DOHH2 (cell line): ENCODE results near the gene PDE4D.

ENCODE experiments used
- H3F3A ChIP-seq: fragments of 200-600 bp; sonication (generic), shearing (Covaris generic); 2 replicates; pipeline ENCODE4 v1.6.0; 2016; ENCODE audit warnings: antibody characterized with exemption, mild to moderate bottlenecking; ENCODE audit not compliant: control insufficient read depth, insufficient read depth
- H3K27ac ChIP-seq: fragments of 200-600 bp; sonication (generic); 2 replicates; pipeline ENCODE4 v1.5.1; 2014; ENCODE audit warnings: low read depth, mild to moderate bottlenecking, low read length, moderate library complexity
- H3K27me3 ChIP-seq: fragments of 200-600 bp; sonication (generic); 2 replicates; pipeline ENCODE4 v1.6.1; 2014; ENCODE audit warnings: mild to moderate bottlenecking, low read length, mixed read lengths; ENCODE audit not compliant: control insufficient read depth
- H3K36me3 ChIP-seq: fragments of 200-600 bp; sonication (generic); 2 replicates; pipeline ENCODE4 v1.6.1; 2014; ENCODE audit warnings: mild to moderate bottlenecking, low read length, moderate library complexity, mixed read lengths; ENCODE audit not compliant: control insufficient read depth
- H3K4me1 ChIP-seq: fragments of 200-600 bp; sonication (generic); 2 replicates; pipeline ENCODE4 v1.6.1; 2014; ENCODE audit warnings: mild to moderate bottlenecking, low read length, mixed read lengths; ENCODE audit not compliant: control insufficient read depth
- H3K4me2 ChIP-seq: fragments of 200-600 bp; sonication (generic); 2 replicates; pipeline ENCODE4 v1.6.0; 2014; ENCODE audit warnings: mild to moderate bottlenecking, low read length, moderate library complexity
- H3K4me3 ChIP-seq: fragments of 200-600 bp; sonication (generic); 2 replicates; pipeline ENCODE4 v1.5.1; 2014; ENCODE audit warnings: mild to moderate bottlenecking, low read length, mixed read lengths
- H3K79me2 ChIP-seq: fragments of 200-600 bp; sonication (generic); 2 replicates; pipeline ENCODE4 v1.6.1; 2014; ENCODE audit warnings: mild to moderate bottlenecking, low read length, mixed read lengths; ENCODE audit not compliant: control insufficient read depth
- H3K9me2 ChIP-seq: fragments of 200-600 bp; sonication (generic); replicated peaks from 2 replicates; pipeline ENCODE4 v1.6.1; 2014; ENCODE audit warnings: mild to moderate bottlenecking, low read length, mixed read lengths; ENCODE audit not compliant: control insufficient read depth
- H3K9me3 ChIP-seq: fragments of 200-600 bp; sonication (generic); 2 replicates; pipeline ENCODE4 v1.6.1; 2014; ENCODE audit warnings: antibody characterized with exemption, low read length, mixed read lengths; ENCODE audit not compliant: control insufficient read depth, insufficient read depth
- H4K20me1 ChIP-seq: fragments of 200-600 bp; sonication (generic); 2 replicates; pipeline ENCODE4 v1.6.0; 2014; ENCODE audit warnings: low read depth, mild to moderate bottlenecking, antibody characterized with exemption, low read length, moderate library complexity; ENCODE audit not compliant: control insufficient read depth, insufficient read depth
- CTCF ChIP-seq: fragments of 200-600 bp; sonication (generic); IDR thresholded peaks from one replicate; pipeline ENCODE4 v1.5.1; 2014; ENCODE audit warnings: antibody characterized with exemption, mild to moderate bottlenecking, low read depth, low read length; ENCODE audit not compliant: poor library complexity, severe bottlenecking
- EZH2phosphoT487 ChIP-seq: fragments of 200-600 bp; sonication (generic); IDR thresholded peaks from 2 replicates; pipeline ENCODE4 v1.6.1; 2017; ENCODE audit warnings: borderline replicate concordance, mild to moderate bottlenecking, antibody characterized with exemption, low read length, moderate library complexity, mixed read lengths

Gene PDE4D

GRCh38 chr5:59685793-59686192 is 207.7 kb downstream of the PDE4D start:
- H3K79me2 ChIP-seq = no peaks in the 10 kb centered on the region
- no peak for TF ChIP-seq CTCF
- no peak for TF ChIP-seq EZH2phosphoT487
- peak overlapping the region; percentile 67 for H3K4me2 ChIP-seq
- no peaks in the 10 kb centered on the region for H3K27me3 ChIP-seq
- H3K27ac ChIP-seq = peak overlapping the region; percentile 68
- H3K9me3 ChIP-seq = no peaks in the 10 kb centered on the region
- H3K4me3 ChIP-seq = peak overlapping the region; percentile 39
- no peaks in the 10 kb centered on the region for H4K20me1 ChIP-seq
- no peaks in the 10 kb centered on the region for H3K9me2 ChIP-seq
- H3F3A ChIP-seq = 0 out of 2 replicates have a peak, but pooled peaks cover 3% of the 10 kb centered on the region
- H3K4me1 ChIP-seq = peaks cover 29% of the 10 kb centered on the region
- H3K36me3 ChIP-seq = no peaks in the 10 kb centered on the region

- TF ChIP-seq CTCF (no peak), EZH2phosphoT487 (no peak)
- peaks cover 29% of the 10 kb centered on the region for H3K4me1 ChIP-seq
- no peak overlapping the region for H3K4me3 ChIP-seq
- H3K36me3 ChIP-seq = no peaks in the 10 kb centered on the region
- H4K20me1 ChIP-seq = no peaks in the 10 kb centered on the region
- 0 out of 2 replicates have a peak, but pooled peaks cover 3% of the 10 kb centered on the region for H3F3A ChIP-seq
- H3K27me3 ChIP-seq = no peaks in the 10 kb centered on the region
- H3K27ac ChIP-seq = peak overlapping the region; percentile 68
- H3K9me3 ChIP-seq = no peaks in the 10 kb centered on the region
- no peaks in the 10 kb centered on the region for H3K79me2 ChIP-seq
- peak overlapping the region; percentile 67; the same call in 1 of the 2 replicates for H3K4me2 ChIP-seq
- H3K9me2 ChIP-seq = no peaks in the 10 kb centered on the region
Measured at GRCh38 chr5:59685191-59685530, 208.4 kb downstream of the PDE4D start.

- no peak overlapping the region for H3K4me3 ChIP-seq
- H3K36me3 ChIP-seq = no peaks in the 10 kb centered on the region
- 0 out of 2 replicates have a peak, but pooled peaks cover 3% of the 10 kb centered on the region for H3F3A ChIP-seq
- H3K4me2 ChIP-seq = no peak overlapping the region
- no peaks in the 10 kb centered on the region for H3K9me2 ChIP-seq
- TF ChIP-seq CTCF (no peak), EZH2phosphoT487 (no peak)
- H3K79me2 ChIP-seq = no peaks in the 10 kb centered on the region
- H3K4me1 ChIP-seq = peaks cover 29% of the 10 kb centered on the region
- no peaks in the 10 kb centered on the region for H3K9me3 ChIP-seq
- H4K20me1 ChIP-seq = no peaks in the 10 kb centered on the region
- no peaks in the 10 kb centered on the region for H3K27me3 ChIP-seq
- no peak overlapping the region; the same call in 1 of the 2 replicates for H3K27ac ChIP-seq
Measured at GRCh38 chr5:59684388-59685190, 208.9 kb downstream of the PDE4D start.
